CD8-positive, alpha-beta memory T cell (primary cell): Measurements from ENCODE around the gene ZNF28. TPM values are rescaled to one million over a fixed set of nuclear protein-coding genes. Genes with fewer than 3 reads are reported as not detected.
"Not testable (repeated sequence)": the region's sequence is repeated elsewhere in the genome, so short reads cannot be mapped to it uniquely, and the experiment has no call there.

Experiments
- CTCF ChIA-PET: fragments of 350-600 bp; sonication (Branson Sonifier 250); formaldehyde crosslinking; loops from one replicate; lab custom pipeline; 2021; ENCODE audit warnings: antibody characterized with exemption; lab: Charles Lee
- POLR2A ChIA-PET: fragments of 350-600 bp; sonication (Branson Sonifier 250); formaldehyde crosslinking; loops from one replicate; lab custom pipeline; 2021; ENCODE audit warnings: antibody characterized with exemption; lab: Charles Lee
- DNase-seq, 5 donors: peaks; one replicate each; pipeline versions ENCODE4 v3.0.0 to v3.0.0-alpha.2; 2020 to 2022; ENCODE audit warnings: mixed read lengths in 1 of 5
- H3K27ac ChIP-seq: one replicate; pipeline ENCODE4 v1.7.0; 2013; ENCODE audit warnings: low read depth, mild to moderate bottlenecking, low read length, moderate library complexity
- H3K27me3 ChIP-seq: 2 replicates; pipeline ENCODE4 v1.7.0; 2013; ENCODE audit warnings: low read length, mild to moderate bottlenecking; ENCODE audit not compliant: insufficient read depth, poor library complexity, severe bottlenecking
- H3K36me3 ChIP-seq: 2 replicates; pipeline ENCODE4 v1.7.0; 2013; ENCODE audit warnings: mild to moderate bottlenecking, low read length, moderate library complexity; ENCODE audit not compliant: insufficient read depth
- H3K4me1 ChIP-seq: 2 replicates; pipeline ENCODE4 v1.7.0; 2013; ENCODE audit warnings: mild to moderate bottlenecking, low read length, moderate library complexity; ENCODE audit not compliant: insufficient read depth
- H3K4me3 ChIP-seq: 2 replicates; pipeline ENCODE4 v1.7.0; 2013; ENCODE audit warnings: mild to moderate bottlenecking, low read length
- H3K9me3 ChIP-seq: 2 replicates; pipeline ENCODE4 v1.7.0; 2013; ENCODE audit warnings: mild to moderate bottlenecking, low read length
- H3K27ac Mint-ChIP-seq, 8 donors: one replicate each; pipeline ENCODE4 v1.8.0; 2020 to 2021; ENCODE audit warnings: mixed read lengths in 8 of 8, mild to moderate bottlenecking in 6 of 8, inconsistent platforms in 3 of 8, moderate library complexity in 3 of 8
- H3K27me3 Mint-ChIP-seq, 2 donors: one replicate each; pipeline ENCODE4 v1.8.0; 2020 to 2021; ENCODE audit warnings: mixed read lengths in 2 of 2, mild to moderate bottlenecking in 1 of 2, moderate library complexity in 1 of 2
- H3K36me3 Mint-ChIP-seq, 3 donors: one replicate each; pipeline ENCODE4 v1.8.0; 2020 to 2021; ENCODE audit warnings: mixed read lengths in 3 of 3, inconsistent platforms in 1 of 3, mild to moderate bottlenecking in 1 of 3
- H3K4me1 Mint-ChIP-seq, 3 donors: one replicate each; pipeline ENCODE4 v1.8.0; 2020 to 2021; ENCODE audit warnings: mixed read lengths in 3 of 3, inconsistent platforms in 1 of 3, mild to moderate bottlenecking in 1 of 3
- H3K4me3 Mint-ChIP-seq, 7 donors: one replicate each; pipeline ENCODE4 v1.8.0; 2020 to 2021; ENCODE audit warnings: mixed read lengths in 7 of 7, mild to moderate bottlenecking in 6 of 7, moderate library complexity in 4 of 7, inconsistent platforms in 2 of 7
- H3K9me3 Mint-ChIP-seq, 5 donors: one replicate each; pipeline ENCODE4 v1.8.0; 2020 to 2022; ENCODE audit warnings: mixed read lengths in 5 of 5, mild to moderate bottlenecking in 3 of 5, moderate library complexity in 2 of 5, inconsistent platforms in 1 of 5
- polyA plus RNA-seq: library from polyadenylated mRNA; unstranded; fragments of 300-500 nt; fragmentation: Illumina TruSeq; gene quantifications from one replicate; pipeline ENCODE4 v1.2.3, GENCODE V29; 2021
- total RNA-seq, 2 experiments: library from RNA; stranded (reverse); gene quantifications; one replicate each; pipeline ENCODE4 v1.2.3, GENCODE V29; 2021

The ZNF28 gene
- total and polyA plus RNA-seq, 3 experiments from 2014 or later: 19.8 to 23.7 (median 22.0) TPM

DNA sequence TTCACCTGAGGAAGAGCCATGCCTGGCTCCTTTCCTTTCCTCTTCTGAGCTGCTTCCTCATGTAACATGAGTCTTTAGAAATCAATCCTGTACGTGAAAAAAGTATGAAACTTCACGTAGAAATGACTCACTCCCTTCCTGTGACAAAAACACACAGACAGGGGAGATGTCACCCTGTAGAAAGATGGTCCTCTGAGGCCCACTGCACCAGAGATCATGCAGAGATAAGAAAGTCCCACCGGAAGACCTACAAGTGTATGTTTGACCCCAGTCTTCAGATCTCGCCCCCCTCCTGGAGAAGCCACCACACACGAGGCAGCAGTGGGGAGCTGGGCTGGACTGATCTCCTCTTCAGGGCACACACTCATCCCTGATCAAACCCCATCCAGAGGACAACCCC is 12.1 kb upstream of the ZNF28 start:
- H3K27ac ChIP-seq, CTCF ChIA-PET, H3K4me3 ChIP-seq, H3K27me3 ChIP-seq, H3K27me3 Mint-ChIP-seq, H3K4me1 ChIP-seq, POLR2A ChIA-PET, H3K36me3 ChIP-seq: not testable (repeated sequence)
- peak overlapping the region in 7 of 8 donors; percentile 13 to 88 (median 59) for H3K27ac Mint-ChIP-seq
- peaks cover 0 to 13% (median 12%) of the 10 kb centered on the region in 3 donors for H3K4me1 Mint-ChIP-seq
- H3K36me3 Mint-ChIP-seq: peaks cover 9 to 44% (median 20%) of the 10 kb centered on the region in 3 donors
- peak overlapping the region in 4 of 7 donors; percentile 13 to 74 (median 38) for H3K4me3 Mint-ChIP-seq
- peak in 1 of 5 donors; percentile 32 for DNase-seq
- peaks cover 18% of the 10 kb centered on the region for H3K9me3 ChIP-seq
- peaks cover 26 to 58% (median 47%) of the 10 kb centered on the region in 5 donors for H3K9me3 Mint-ChIP-seq

DNA sequence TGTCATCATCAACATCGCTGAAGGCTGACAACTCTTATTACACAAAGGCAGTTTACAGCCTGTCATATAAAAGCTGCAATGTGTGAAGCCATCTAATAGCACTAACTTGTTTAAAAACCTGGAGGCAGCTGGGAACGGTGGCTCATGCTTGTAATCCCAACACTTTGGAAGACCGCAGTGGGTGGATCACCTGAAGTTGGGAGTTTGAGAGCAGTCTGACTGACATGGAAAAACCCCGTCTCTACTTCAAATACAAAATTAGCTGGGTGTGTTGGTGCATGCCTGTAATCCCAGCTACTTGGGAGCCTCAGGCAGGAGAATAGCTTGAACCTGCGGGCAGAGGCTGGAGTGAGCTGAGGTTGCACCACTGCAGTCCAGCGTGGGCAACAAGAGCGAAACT is 8.4 kb upstream of the ZNF28 start:
- peak overlapping the region in 1 of 8 donors; percentile 54 for H3K27ac Mint-ChIP-seq
- H3K9me3 ChIP-seq, DNase-seq, CTCF ChIA-PET, H3K4me3 ChIP-seq, H3K4me3 Mint-ChIP-seq, H3K4me1 ChIP-seq, H3K27ac ChIP-seq, POLR2A ChIA-PET, H3K27me3 ChIP-seq, H3K36me3 ChIP-seq, H3K27me3 Mint-ChIP-seq: not testable (repeated sequence)
- H3K4me1 Mint-ChIP-seq: peaks cover 0 to 13% (median 10%) of the 10 kb centered on the region in 3 donors
- H3K9me3 Mint-ChIP-seq: peaks cover 6 to 35% (median 17%) of the 10 kb centered on the region in 5 donors
- peaks cover 0 to 17% (median 0%) of the 10 kb centered on the region in 3 donors for H3K36me3 Mint-ChIP-seq

DNA sequence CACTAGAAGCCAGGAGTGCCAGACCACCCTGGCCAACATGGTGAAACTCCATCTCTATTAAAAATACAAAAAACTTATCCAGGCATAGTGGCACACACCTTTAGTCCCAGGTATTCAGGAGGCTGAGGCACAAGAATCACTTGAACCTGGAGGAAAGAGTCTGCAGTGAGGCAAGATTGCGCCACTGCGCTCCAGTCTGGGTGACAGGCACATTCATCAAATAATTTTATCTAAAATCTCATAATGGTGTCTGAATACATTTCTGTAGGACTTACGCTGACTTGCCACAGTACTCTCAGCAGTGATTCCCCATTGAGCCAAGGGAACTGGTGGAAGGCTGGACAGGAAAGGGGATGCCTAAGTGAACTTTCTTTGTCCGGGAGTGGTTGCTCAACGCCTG is 4.3 kb upstream of the ZNF28 start:
- DNase-seq: no peak
- H3K27me3 ChIP-seq: no peaks in the 10 kb centered on the region
- H3K36me3 ChIP-seq: no peaks in the 10 kb centered on the region
- Mint-ChIP-seq H3K4me3 (no peak overlapping the region), H3K27ac (no peak overlapping the region), H3K9me3 (peaks cover 1 to 16% (median 3%) of the 10 kb centered on the region in 5 donors), H3K4me1 (peaks cover 8 to 12% (median 9%) of the 10 kb centered on the region in 3 donors), H3K36me3 (peaks cover 0 to 7% (median 4%) of the 10 kb centered on the region in 3 donors), H3K27me3 (no peaks in the 10 kb centered on the region)
- no peak overlapping the region for H3K4me3 ChIP-seq
- no peaks in the 10 kb centered on the region for H3K4me1 ChIP-seq
- CTCF ChIA-PET: no interaction called here
- no peaks in the 10 kb centered on the region for H3K9me3 ChIP-seq
- H3K27ac ChIP-seq: no peak overlapping the region
- POLR2A ChIA-PET: interaction anchor here (0.6 kb wide), 1 partner anchor 290 kb away, joined by 5 read pairs; no protein-coding TSS in a partner anchor

DNA sequence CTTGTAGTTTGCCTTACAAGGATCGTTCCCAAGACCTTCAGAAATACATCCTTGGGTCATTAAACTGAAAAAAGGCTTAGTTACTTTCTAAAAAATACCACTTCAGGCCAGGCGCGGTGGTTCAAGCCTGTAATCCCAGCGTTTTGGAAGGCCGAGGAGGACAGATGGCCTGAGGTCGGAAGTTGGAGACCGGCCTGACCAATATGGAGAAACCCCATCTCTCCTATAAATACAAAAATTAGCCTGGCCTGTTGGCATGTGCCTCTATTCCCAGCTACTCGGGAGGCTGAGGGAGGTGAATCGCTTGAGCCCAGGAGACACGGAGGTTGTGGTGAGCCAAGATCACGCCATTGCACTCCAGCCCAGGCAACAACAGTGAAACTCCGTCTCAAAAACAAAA is 2.2 kb upstream of the ZNF28 start:
- Mint-ChIP-seq H3K27me3 (no peaks in the 10 kb centered on the region), H3K4me3 (no peak overlapping the region), H3K27ac (no peak overlapping the region), H3K4me1 (peaks cover 19 to 25% (median 24%) of the 10 kb centered on the region in 3 donors), H3K9me3 (peaks cover 0 to 11% (median 3%) of the 10 kb centered on the region in 5 donors), H3K36me3 (peaks cover 2 to 11% (median 4%) of the 10 kb centered on the region in 3 donors)
- Histone ChIP-seq H3K27ac (no peak overlapping the region), H3K9me3 (no peaks in the 10 kb centered on the region), H3K27me3 (no peaks in the 10 kb centered on the region), H3K4me1 (peaks cover 3% of the 10 kb centered on the region), H3K4me3 (no peak overlapping the region), H3K36me3 (no peaks in the 10 kb centered on the region)
- CTCF ChIA-PET: no interaction called here
- DNase-seq: no peak
- POLR2A ChIA-PET: no interaction called here

DNA sequence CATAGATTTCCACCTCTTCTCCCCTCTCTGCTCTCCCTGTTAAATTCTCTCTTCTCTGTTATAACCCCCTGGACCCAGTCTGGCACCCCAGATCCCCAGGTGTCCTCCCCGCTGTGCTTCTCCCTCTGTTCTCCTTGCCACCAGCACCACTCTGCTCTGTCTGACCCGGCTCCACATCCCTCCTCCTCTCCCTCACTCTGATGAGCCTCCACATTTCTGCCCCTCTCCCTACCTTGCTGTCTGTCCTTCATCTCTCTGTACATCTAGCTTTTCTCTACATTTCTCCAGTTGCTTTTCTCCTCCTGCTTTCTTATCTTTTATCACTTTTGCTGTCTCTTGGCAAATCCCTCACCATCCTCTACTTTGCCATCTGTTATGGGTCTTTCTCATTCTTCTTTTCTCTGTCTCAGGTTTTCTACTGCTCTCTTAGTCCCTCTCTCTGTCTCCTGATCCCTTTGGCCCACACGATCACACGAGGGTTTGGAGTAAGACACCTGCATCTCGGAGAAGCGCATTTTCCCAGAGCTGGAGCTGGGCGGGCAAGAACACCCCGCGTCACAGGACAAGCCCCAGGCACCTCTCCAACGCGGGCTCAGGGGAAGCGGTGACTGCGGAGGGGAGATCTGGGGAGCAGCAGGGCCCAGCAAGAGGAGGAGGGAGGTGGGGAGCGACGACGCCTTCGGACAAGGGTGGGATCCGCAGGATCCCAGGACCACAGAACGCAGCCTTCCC is 795 bp downstream of the ZNF28 start:
- H3K4me1 ChIP-seq, H3K9me3 ChIP-seq, H3K9me3 Mint-ChIP-seq, POLR2A ChIA-PET, CTCF ChIA-PET, H3K27me3 Mint-ChIP-seq, H3K27me3 ChIP-seq, H3K36me3 ChIP-seq: not testable (repeated sequence)
- peaks cover 29 to 32% (median 32%) of the 10 kb centered on the region in 3 donors for H3K4me1 Mint-ChIP-seq
- peak overlapping the region; percentile 27 to 97 (median 90) for H3K27ac Mint-ChIP-seq
- peaks cover 16 to 33% (median 19%) of the 10 kb centered on the region in 3 donors for H3K36me3 Mint-ChIP-seq
- peak overlapping the region; percentile 89 to 96 (median 93) for H3K4me3 Mint-ChIP-seq
- peak in 2 of 5 donors; percentile 1 to 2 for DNase-seq
- Histone ChIP-seq H3K4me3 (peak overlapping the region; percentile 63), H3K27ac (peak overlapping the region; percentile 64)

DNA sequence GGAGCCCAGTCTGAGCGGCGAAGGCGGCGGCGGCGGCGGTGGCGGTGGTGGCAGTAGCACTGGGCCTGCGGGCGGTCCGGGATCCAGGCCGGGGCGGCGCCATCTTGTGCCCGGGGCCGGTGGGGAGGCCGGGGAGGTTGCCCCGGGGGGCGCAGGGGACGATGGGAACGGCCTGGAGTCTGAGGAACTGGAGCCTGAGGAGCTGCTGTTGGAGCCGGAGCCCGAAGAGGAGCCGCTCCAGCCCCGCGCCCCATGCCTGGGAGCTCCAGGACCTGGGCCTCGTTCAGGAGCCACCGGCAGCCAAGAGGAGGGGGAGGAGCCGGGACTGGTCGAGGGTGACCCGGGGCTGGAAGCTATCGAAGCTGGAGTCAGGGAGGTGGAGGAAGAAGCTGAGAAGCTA is 11.6 kb downstream of the ZNF28 start:
- Histone ChIP-seq H3K36me3 (peaks cover 8% of the 10 kb centered on the region), H3K4me3 (no peak overlapping the region), H3K27ac (no peak overlapping the region), H3K27me3 (no peaks in the 10 kb centered on the region), H3K4me1 (no peaks in the 10 kb centered on the region), H3K9me3 (peaks cover 10% of the 10 kb centered on the region)
- ChIA-PET CTCF (no interaction called here), POLR2A (no interaction called here)
- Mint-ChIP-seq H3K4me1 (no peaks in the 10 kb centered on the region), H3K9me3 (peaks cover 0 to 55% (median 42%) of the 10 kb centered on the region in 5 donors), H3K27me3 (peaks cover 0 to 1% of the 10 kb centered on the region in 2 donors), H3K27ac (peak overlapping the region in 1 of 8 donors; percentile 33), H3K4me3 (peak overlapping the region in 1 of 7 donors; percentile 51), H3K36me3 (peaks cover 32 to 64% (median 59%) of the 10 kb centered on the region in 3 donors)
- DNase-seq: no peak

DNA sequence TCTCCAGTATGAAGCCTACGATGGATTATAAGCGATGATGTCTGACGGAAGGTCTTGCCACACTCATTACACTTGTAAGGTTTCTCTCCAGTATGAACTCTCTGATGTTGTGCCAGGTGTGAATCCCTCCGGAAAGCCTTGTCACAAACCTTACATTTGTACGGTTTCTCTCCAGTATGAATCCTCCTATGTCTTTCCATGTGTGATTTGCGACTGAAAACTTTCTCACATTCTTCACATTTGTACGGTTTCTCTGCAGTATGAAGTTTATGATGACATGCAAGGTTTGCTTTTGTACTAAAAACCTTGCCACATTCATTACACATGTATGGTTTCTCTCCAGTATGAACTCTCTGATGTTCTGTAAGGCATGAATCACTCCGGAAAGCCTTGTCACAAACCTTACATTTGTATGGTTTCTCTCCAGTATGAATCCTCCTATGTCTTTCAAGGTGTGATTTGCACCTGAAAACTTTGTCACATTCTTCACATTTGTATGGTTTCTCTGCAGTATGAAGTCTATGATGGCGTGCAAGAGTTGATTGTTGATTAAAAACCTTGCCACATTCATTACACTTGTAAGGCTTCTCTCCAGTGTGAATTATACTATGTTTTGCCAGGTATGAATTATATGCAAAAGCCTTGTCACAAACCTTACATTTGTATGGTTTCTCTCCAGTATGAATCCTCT is 21.3 kb downstream of the ZNF28 start:
- Histone ChIP-seq H3K36me3 (peaks cover 40% of the 10 kb centered on the region), H3K9me3 (peaks cover 65% of the 10 kb centered on the region)
- Mint-ChIP-seq H3K9me3 (peaks cover 39 to 93% (median 87%) of the 10 kb centered on the region in 5 donors), H3K4me3 (peak overlapping the region in 1 of 7 donors; percentile 15), H3K36me3 (peaks cover 23 to 86% (median 71%) of the 10 kb centered on the region in 3 donors)
- H3K27me3 ChIP-seq, H3K27ac Mint-ChIP-seq, H3K4me3 ChIP-seq, DNase-seq, H3K4me1 Mint-ChIP-seq, POLR2A ChIA-PET, H3K27me3 Mint-ChIP-seq, CTCF ChIA-PET, H3K27ac ChIP-seq, H3K4me1 ChIP-seq: not testable (repeated sequence)

DNA sequence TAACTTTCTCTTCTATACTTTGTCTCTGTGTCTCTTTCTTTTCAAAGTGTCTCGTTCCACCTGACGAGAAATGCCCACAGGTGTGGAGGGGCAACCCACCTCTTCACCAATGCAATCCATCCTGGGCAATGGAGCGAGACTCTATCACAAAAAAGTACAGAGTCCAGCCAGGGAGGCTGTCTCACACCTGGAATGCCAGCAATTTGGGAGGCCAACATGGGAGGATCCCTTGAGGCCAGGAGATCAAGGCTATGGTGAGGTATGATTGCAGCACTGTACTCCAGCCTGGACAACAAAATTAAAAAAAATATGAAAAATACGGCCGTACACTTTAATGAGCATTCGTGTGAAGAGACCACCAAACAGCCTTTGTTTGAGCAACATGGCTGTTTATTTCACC is 32.0 kb downstream of the ZNF28 start:
- peak overlapping the region in 3 of 7 donors; percentile 32 to 92 (median 52) for H3K4me3 Mint-ChIP-seq
- CTCF ChIA-PET: no interaction called here
- H3K36me3 Mint-ChIP-seq: peaks cover 0 to 17% (median 8%) of the 10 kb centered on the region in 3 donors
- Histone ChIP-seq H3K4me3 (no peak overlapping the region), H3K36me3 (no peaks in the 10 kb centered on the region), H3K9me3 (peaks cover 7% of the 10 kb centered on the region), H3K4me1 (no peaks in the 10 kb centered on the region), H3K27ac (no peak overlapping the region), H3K27me3 (no peaks in the 10 kb centered on the region)
- no peak for DNase-seq
- H3K27ac Mint-ChIP-seq: peak overlapping the region in 2 of 8 donors; percentile 23 to 63
- peaks cover 0 to 44% (median 15%) of the 10 kb centered on the region in 5 donors for H3K9me3 Mint-ChIP-seq
- peaks cover 27 to 31% (median 28%) of the 10 kb centered on the region in 3 donors for H3K4me1 Mint-ChIP-seq
- H3K27me3 Mint-ChIP-seq: peaks cover 0 to 3% of the 10 kb centered on the region in 2 donors
- POLR2A ChIA-PET: no interaction called here
